ENCODE results near the gene LGALS8. TPM values are rescaled to one million over a fixed set of nuclear protein-coding genes. Genes with fewer than 3 reads are reported as not detected.

The LGALS8 gene
- polyA plus RNA-seq (43.2 to 75.2 TPM (median 71.4 TPM) in 3 replicates), polyA minus RNA-seq (14.8 to 48.9 TPM (median 40.3 TPM) in 3 replicates)
- polyA plus RNA-seq (2011; ENCODE audit: low read depth), result 36.6 TPM
- 30.5 and 47.4 TPM in 2 replicates for polyA plus RNA-seq (2011; cell fraction: cytosol; rRNA removed)
- polyA plus RNA-seq (2011; cell fraction: nucleus; rRNA removed), result 98.8 and 104 TPM in 2 replicates
- 35.7 and 44.2 TPM in 2 replicates for polyA plus RNA-seq (2012; ENCODE audit: low replicate concordance)
- polyA minus RNA-seq (2011; cell fraction: cytosol; rRNA and poly(A)+ RNA removed), result 15.7 TPM
- 24.4 and 51.5 TPM in 2 replicates for polyA minus RNA-seq (2011; cell fraction: nucleus; rRNA and poly(A)+ RNA removed)

DNA sequence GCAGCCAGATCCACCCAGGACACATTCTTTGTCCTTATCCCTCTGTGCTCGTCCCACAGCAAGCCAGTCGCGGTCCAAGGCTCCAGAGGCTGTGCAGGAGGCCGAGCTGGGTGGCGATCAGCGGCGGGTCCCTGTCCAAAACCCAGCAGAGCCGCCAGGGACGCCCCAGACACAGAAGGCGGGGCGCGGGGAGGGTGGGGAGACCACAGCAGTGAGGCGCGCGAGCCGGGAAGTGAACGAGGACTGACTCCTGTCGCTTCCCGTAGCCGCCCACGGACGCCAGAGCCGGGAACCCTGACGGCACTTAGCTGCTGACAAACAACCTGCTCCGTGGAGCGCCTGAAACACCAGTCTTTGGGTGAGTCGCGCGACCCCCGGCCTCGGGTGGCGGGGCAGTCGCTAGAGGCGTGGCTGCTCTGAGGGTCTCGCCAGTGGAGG, at the start of gene LGALS8:
LGALS8 (plus strand) TSS at position 279 of the 438 bp plus-strand sequence. CDS start 2,089 bp downstream, outside the sequence.
- Histone ChIP-seq H2AFZ (ENCODE audit: control insufficient read depth, low read length) (peak within 1 kb of the TSS; percentile 98), H3K36me3 (ENCODE audit: control insufficient read depth in 2 of 2, extremely low read depth in 1 of 2, insufficient read depth in 2 of 2, low read length in 2 of 2) (peaks cover 3 to 4% of the 10 kb centered on the region in 2 experiments), H3K4me2 (ENCODE audit: control insufficient read depth, extremely low read depth, insufficient read depth, low read depth, low read length) (peak within 1 kb of the TSS; percentile 95), H3K4me1 (ENCODE audit: control insufficient read depth, extremely low read depth, insufficient read depth, low read length) (peaks cover 10% of the 10 kb centered on the region), H3K4me3 (ENCODE audit: control insufficient read depth in 2 of 3, extremely low read depth in 1 of 3, insufficient read depth in 2 of 3, low read depth in 1 of 3, low read length in 3 of 3) (peak within 1 kb of the TSS; percentile 93 to 99 (median 96)), H3K9ac (ENCODE audit: control insufficient read depth, extremely low read depth, insufficient read depth, low read length) (peak within 1 kb of the TSS; percentile 91), H3K27me3 (ENCODE audit: control insufficient read depth, extremely low read depth, insufficient read depth, low read length) (no peaks in the 10 kb centered on the region), H4K20me1 (ENCODE audit: control insufficient read depth, extremely low read depth, insufficient read depth, low read length) (no peaks in the 10 kb centered on the region), H3K27ac (ENCODE audit: control insufficient read depth, insufficient read depth, low read length) (peak within 1 kb of the TSS; percentile 88), H3K9me3 (ENCODE audit: control insufficient read depth, low read depth, low read length) (no peaks in the 10 kb centered on the region), H3K79me2 (ENCODE audit: control insufficient read depth, insufficient read depth, low read length) (peaks cover 15% of the 10 kb centered on the region), H3K9me1 (ENCODE audit: control insufficient read depth, extremely low read depth, insufficient read depth, low read length) (no peaks in the 10 kb centered on the region)
- dilution Hi-C loops (cut with MboI; ENCODE audit: extremely low pct_ligation_motif_present, low sequenced_read_pairs), result no loop called here
- no peak for FAIRE-seq
- DNase-seq (ENCODE audit: low read depth, low spot score), result no peak
- TF ChIP-seq, protein P1, sequence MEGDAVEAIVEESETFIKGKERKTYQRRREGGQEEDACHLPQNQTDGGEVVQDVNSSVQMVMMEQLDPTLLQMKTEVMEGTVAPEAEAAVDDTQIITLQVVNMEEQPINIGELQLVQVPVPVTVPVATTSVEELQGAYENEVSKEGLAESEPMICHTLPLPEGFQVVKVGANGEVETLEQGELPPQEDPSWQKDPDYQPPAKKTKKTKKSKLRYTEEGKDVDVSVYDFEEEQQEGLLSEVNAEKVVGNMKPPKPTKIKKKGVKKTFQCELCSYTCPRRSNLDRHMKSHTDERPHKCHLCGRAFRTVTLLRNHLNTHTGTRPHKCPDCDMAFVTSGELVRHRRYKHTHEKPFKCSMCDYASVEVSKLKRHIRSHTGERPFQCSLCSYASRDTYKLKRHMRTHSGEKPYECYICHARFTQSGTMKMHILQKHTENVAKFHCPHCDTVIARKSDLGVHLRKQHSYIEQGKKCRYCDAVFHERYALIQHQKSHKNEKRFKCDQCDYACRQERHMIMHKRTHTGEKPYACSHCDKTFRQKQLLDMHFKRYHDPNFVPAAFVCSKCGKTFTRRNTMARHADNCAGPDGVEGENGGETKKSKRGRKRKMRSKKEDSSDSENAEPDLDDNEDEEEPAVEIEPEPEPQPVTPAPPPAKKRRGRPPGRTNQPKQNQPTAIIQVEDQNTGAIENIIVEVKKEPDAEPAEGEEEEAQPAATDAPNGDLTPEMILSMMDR (optimal IDR thresholded peaks at IDR 0.05 in 1 of 3, IDR thresholded peaks at IDR 0.05 in 1 of 3, conservative IDR thresholded peaks at IDR 0.05 in 1 of 3; ENCODE audit: extremely low read depth in 1 of 3, insufficient read depth in 2 of 3, low read length in 3 of 3), result no peak
- no peak for TF ChIP-seq EZH2 (IDR thresholded peaks at IDR 0.05; ENCODE audit: low read length)

DNA sequence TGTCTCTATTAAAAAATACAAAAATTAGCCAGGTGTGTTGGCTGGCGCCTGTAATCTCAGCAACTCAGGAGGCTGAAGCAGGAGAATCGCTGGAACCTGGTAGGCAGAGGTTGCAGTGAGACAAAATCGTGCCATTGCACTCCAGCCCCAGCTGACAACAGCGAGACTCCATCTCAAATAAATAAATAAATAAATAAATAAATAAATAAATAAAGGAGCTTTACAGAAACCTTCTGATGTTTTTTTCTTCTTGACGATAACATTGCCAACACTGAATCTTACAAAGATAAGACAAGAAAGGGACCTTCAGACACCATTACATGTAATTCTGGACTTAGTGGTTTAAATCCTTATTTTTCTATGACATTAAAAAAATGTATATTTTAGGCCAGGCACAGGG, 47.8 kb upstream of the LGALS8 start:
- TF ChIP-seq, protein P1 (optimal IDR thresholded peaks at IDR 0.05 in 1 of 3, IDR thresholded peaks at IDR 0.05 in 1 of 3, conservative IDR thresholded peaks at IDR 0.05 in 1 of 3; ENCODE audit: extremely low read depth in 1 of 3, insufficient read depth in 2 of 3, low read length in 3 of 3), result no peak
- TF ChIP-seq EZH2 (IDR thresholded peaks at IDR 0.05; ENCODE audit: low read length), result no peak
- H3K4me2 ChIP-seq (ENCODE audit: control insufficient read depth, extremely low read depth, insufficient read depth, low read depth, low read length), result no peak overlapping the region
- H3K79me2 ChIP-seq (ENCODE audit: control insufficient read depth, insufficient read depth, low read length), result no peaks in the 10 kb centered on the region
- H3K4me3 ChIP-seq (ENCODE audit: control insufficient read depth in 2 of 3, extremely low read depth in 1 of 3, insufficient read depth in 2 of 3, low read depth in 1 of 3, low read length in 3 of 3), result no peak overlapping the region
- no peak for DNase-seq (ENCODE audit: low read depth, low spot score)
- dilution Hi-C loops (cut with MboI; ENCODE audit: extremely low pct_ligation_motif_present, low sequenced_read_pairs), result no loop called here
- H3K9me3 ChIP-seq (ENCODE audit: control insufficient read depth, low read depth, low read length), result no peaks in the 10 kb centered on the region
- H3K9ac ChIP-seq (ENCODE audit: control insufficient read depth, extremely low read depth, insufficient read depth, low read length), result no peak overlapping the region
- no peaks in the 10 kb centered on the region for H3K9me1 ChIP-seq (ENCODE audit: control insufficient read depth, extremely low read depth, insufficient read depth, low read length)
- no peaks in the 10 kb centered on the region for H3K36me3 ChIP-seq (ENCODE audit: control insufficient read depth in 2 of 2, extremely low read depth in 1 of 2, insufficient read depth in 2 of 2, low read length in 2 of 2)
- H2AFZ ChIP-seq (ENCODE audit: control insufficient read depth, low read length), result no peak overlapping the region
- no peak for FAIRE-seq
- H3K27ac ChIP-seq (ENCODE audit: control insufficient read depth, insufficient read depth, low read length), result no peak overlapping the region
- H3K4me1 ChIP-seq (ENCODE audit: control insufficient read depth, extremely low read depth, insufficient read depth, low read length), result peaks cover 4% of the 10 kb centered on the region
- no peaks in the 10 kb centered on the region for H3K27me3 ChIP-seq (ENCODE audit: control insufficient read depth, extremely low read depth, insufficient read depth, low read length)
- H4K20me1 ChIP-seq (ENCODE audit: control insufficient read depth, extremely low read depth, insufficient read depth, low read length), result no peaks in the 10 kb centered on the region
